GM12864 (cell line): Measurements from ENCODE around the gene PSMG2.

Experiments used
- DNase-seq: peaks from one replicate; pipeline ENCODE4 v3.0.0-alpha.2; 2011; ENCODE audit warnings: low read depth
- H3K4me3 ChIP-seq: 2 replicates; pipeline ENCODE4 v1.5.1; 2011; ENCODE audit warnings: mild to moderate bottlenecking, low read depth, low read length, control low read depth
- CTCF ChIP-seq: IDR thresholded peaks from 2 replicates; pipeline ENCODE4 v1.5.1; 2011; ENCODE audit warnings: low read depth, mild to moderate bottlenecking, moderate library complexity, low read length, control low read depth, inconsistent platforms; ENCODE audit errors: missing control alignments

Gene PSMG2

GRCh38 chr18:12702221-12703095 lies at the start of gene PSMG2, which contains the start of gene CEP76:
TSS of gene PSMG2 (plus strand) at chr18:12703042. CDS start at chr18:12703108, 66 bp downstream.
TSS of gene CEP76 (minus strand) at chr18:12702723. CDS start at chr18:12702548, 175 bp downstream.
- peak; percentile 51 for DNase-seq
- peak within 1 kb of the TSS; percentile 97 for H3K4me3 ChIP-seq
- no peak for TF ChIP-seq CTCF

GRCh38 chr18:12654971-12655370 lies 47.9 kb upstream of the PSMG2 start:
- DNase-seq = no peak
- no peak for TF ChIP-seq CTCF
- H3K4me3 ChIP-seq = no peak overlapping the region

GRCh38 chr18:12656605-12656937 lies 46.3 kb upstream of the PSMG2 start:
- no peak for DNase-seq
- no peak for TF ChIP-seq CTCF
- no peak overlapping the region; the same call in 1 of the 2 replicates for H3K4me3 ChIP-seq

- no peak for TF ChIP-seq CTCF
- no peak for DNase-seq
- peak overlapping the region; percentile 53 for H3K4me3 ChIP-seq
Measured at GRCh38 chr18:12656938-12657683, 45.7 kb upstream of the PSMG2 start.

- TF ChIP-seq CTCF = no peak
- DNase-seq = no peak
- H3K4me3 ChIP-seq = peak within 1 kb of the TSS; percentile 53
Measured at GRCh38 chr18:12657684-12658425, 45.0 kb upstream of the PSMG2 start, which contains the start of gene SPIRE1. TSS of gene SPIRE1 (minus strand) at chr18:12658107. CDS start at chr18:12657866, 241 bp downstream.

GRCh38 chr18:12658426-12659138 lies 44.3 kb upstream of the PSMG2 start:
- no peak for DNase-seq
- no peak for TF ChIP-seq CTCF
- peak overlapping the region; percentile 53 for H3K4me3 ChIP-seq
